OCI-LY7 (cell line): ENCODE measurements around the gene SLC19A1. TPM values are rescaled to one million over a fixed set of nuclear protein-coding genes. Genes with fewer than 3 reads are reported as not detected.

Source experiments
- BruUV-seq: library from RNA; stranded (reverse); fragments of 400-500 nt; replicated peaks from 2 replicates; lab custom pipeline; 2021; lab: Mats Ljungman, UMichigan
- CTCF ChIA-PET: fragments of 300-600 bp; sonication (Branson Sonifier 250); formaldehyde crosslinking; loops from one replicate; lab custom pipeline; 2022; ENCODE audit warnings: antibody characterized with exemption; ENCODE audit not compliant: unreplicated experiment; lab: Charles Lee
- POLR2A ChIA-PET: fragments of 300-600 bp; sonication (Branson Sonifier 250); formaldehyde crosslinking; loops from one replicate; lab custom pipeline; 2022; ENCODE audit warnings: antibody characterized with exemption; lab: Charles Lee
- DNase-seq: peaks from one replicate; pipeline ENCODE4 v3.0.0-alpha.2; 2015; ENCODE audit warnings: low spot score
- H2AFZ ChIP-seq: fragments of 200-600 bp; sonication (generic), shearing (Covaris generic); 2 replicates; pipeline ENCODE4 v1.6.1; 2014; ENCODE audit warnings: mild to moderate bottlenecking, antibody characterized with exemption, low read length, moderate library complexity
- H3K27ac ChIP-seq: fragments of 200-600 bp; sonication (generic); 2 replicates; pipeline ENCODE4 v1.5.1; 2014; ENCODE audit warnings: mixed run types, low read depth, mild to moderate bottlenecking, moderate library complexity, low read length, inconsistent platforms; ENCODE audit not compliant: poor library complexity, severe bottlenecking
- H3K36me3 ChIP-seq: fragments of 200-600 bp; sonication (generic); 2 replicates; pipeline ENCODE4 v1.6.1; 2014; ENCODE audit warnings: mild to moderate bottlenecking, antibody characterized with exemption, low read length, moderate library complexity, mixed read lengths; ENCODE audit not compliant: insufficient read depth
- H3K4me1 ChIP-seq: fragments of 200-600 bp; sonication (generic); 2 replicates; pipeline ENCODE4 v1.5.1; 2014; ENCODE audit warnings: mild to moderate bottlenecking, low read length; ENCODE audit not compliant: insufficient read depth, poor library complexity, severe bottlenecking
- H3K4me2 ChIP-seq: fragments of 200-600 bp; sonication (generic); 2 replicates; pipeline ENCODE4 v1.6.1; 2014; ENCODE audit warnings: mild to moderate bottlenecking, low read length
- H3K4me3 ChIP-seq: fragments of 200-600 bp; sonication (generic); 2 replicates; pipeline ENCODE4 v1.5.1; 2014; ENCODE audit warnings: mild to moderate bottlenecking, low read depth, low read length; ENCODE audit not compliant: poor library complexity, severe bottlenecking
- H3K79me2 ChIP-seq: fragments of 200-600 bp; sonication (generic); 2 replicates; pipeline ENCODE4 v1.6.1; 2016; ENCODE audit warnings: low read depth, mild to moderate bottlenecking, low read length, moderate library complexity, mixed read lengths; ENCODE audit not compliant: insufficient read depth
- H3K9me2 ChIP-seq: fragments of 200-600 bp; sonication (generic); 2 replicates; pipeline ENCODE4 v1.6.1; 2016; ENCODE audit warnings: mild to moderate bottlenecking, low read length, mixed read lengths; ENCODE audit not compliant: insufficient read depth
- H3K9me3 ChIP-seq: fragments of 200-600 bp; sonication (generic); 2 replicates; pipeline ENCODE4 v1.6.1; 2014; ENCODE audit warnings: mild to moderate bottlenecking, mixed run types, low read length, mixed read lengths
- H4K20me1 ChIP-seq: fragments of 200-600 bp; sonication (generic); 2 replicates; pipeline ENCODE4 v1.6.1; 2014; ENCODE audit warnings: mild to moderate bottlenecking, antibody characterized with exemption, low read length, moderate library complexity, mixed read lengths; ENCODE audit not compliant: insufficient read depth
- EZH2phosphoT487 ChIP-seq: fragments of 200-600 bp; sonication (generic); IDR thresholded peaks from 2 replicates; pipeline ENCODE4 v1.6.1; 2018; ENCODE audit warnings: low read depth, borderline replicate concordance, mild to moderate bottlenecking, mixed run types, antibody characterized with exemption, low read length, moderate library complexity, mixed read lengths
- intact Hi-C: fragments of 100-400 bp; cut with micrococcal nuclease; formaldehyde crosslinking; loops from one replicate; pipeline ENCODE4 v1.10.0; 2022; ENCODE audit not compliant: unreplicated experiment
- total RNA-seq, 2 experiments: library from RNA; depleted of rRNA in 1 of 2; stranded (reverse); fragments of >200 nt in 1 of 2; shearing (Covaris generic) in 1 of 2; gene quantifications; 2 replicates each; pipeline ENCODE4 v1.2.3, GENCODE V29; 2014 to 2022
- TF ChIP-seq, protein P1 (sequence below): fragments of 200-600 bp; sonication (generic); conservative IDR thresholded peaks from 2 replicates; pipeline ENCODE4 v1.5.1; 2014; ENCODE audit warnings: mild to moderate bottlenecking, antibody characterized with exemption, low read length, moderate library complexity, mixed read lengths

The SLC19A1 gene
- total RNA-seq, 2 experiments from 2014 or later, result 17.9 to 41.2 TPM

GRCh38 chr21:45460011-45460565 is 82.2 kb downstream of the SLC19A1 start:
- no peak for DNase-seq
- no peaks in the 10 kb centered on the region for H3K36me3 ChIP-seq
- TF ChIP-seq, protein P1, sequence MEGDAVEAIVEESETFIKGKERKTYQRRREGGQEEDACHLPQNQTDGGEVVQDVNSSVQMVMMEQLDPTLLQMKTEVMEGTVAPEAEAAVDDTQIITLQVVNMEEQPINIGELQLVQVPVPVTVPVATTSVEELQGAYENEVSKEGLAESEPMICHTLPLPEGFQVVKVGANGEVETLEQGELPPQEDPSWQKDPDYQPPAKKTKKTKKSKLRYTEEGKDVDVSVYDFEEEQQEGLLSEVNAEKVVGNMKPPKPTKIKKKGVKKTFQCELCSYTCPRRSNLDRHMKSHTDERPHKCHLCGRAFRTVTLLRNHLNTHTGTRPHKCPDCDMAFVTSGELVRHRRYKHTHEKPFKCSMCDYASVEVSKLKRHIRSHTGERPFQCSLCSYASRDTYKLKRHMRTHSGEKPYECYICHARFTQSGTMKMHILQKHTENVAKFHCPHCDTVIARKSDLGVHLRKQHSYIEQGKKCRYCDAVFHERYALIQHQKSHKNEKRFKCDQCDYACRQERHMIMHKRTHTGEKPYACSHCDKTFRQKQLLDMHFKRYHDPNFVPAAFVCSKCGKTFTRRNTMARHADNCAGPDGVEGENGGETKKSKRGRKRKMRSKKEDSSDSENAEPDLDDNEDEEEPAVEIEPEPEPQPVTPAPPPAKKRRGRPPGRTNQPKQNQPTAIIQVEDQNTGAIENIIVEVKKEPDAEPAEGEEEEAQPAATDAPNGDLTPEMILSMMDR, result no peak
- TF ChIP-seq EZH2phosphoT487, result no peak
- no peaks in the 10 kb centered on the region for H4K20me1 ChIP-seq
- intact Hi-C loops, result no loop called here
- no peak overlapping the region for H3K4me3 ChIP-seq
- CTCF ChIA-PET, result no interaction called here
- H2AFZ ChIP-seq, result no peak overlapping the region
- no peak overlapping the region for H3K27ac ChIP-seq
- POLR2A ChIA-PET, result interaction anchor here (0.6 kb wide), 1 partner anchor 206 kb away, joined by 3 read pairs; no protein-coding TSS in a partner anchor
- H3K4me2 ChIP-seq, result no peak overlapping the region
- no peaks in the 10 kb centered on the region for H3K79me2 ChIP-seq
- no TSS peak for BruUV-seq
- no peaks in the 10 kb centered on the region for H3K4me1 ChIP-seq
- H3K9me3 ChIP-seq, result no peaks in the 10 kb centered on the region
- no peaks in the 10 kb centered on the region for H3K9me2 ChIP-seq

- no TSS peak for BruUV-seq
- Histone ChIP-seq H3K27ac (no peak overlapping the region), H3K36me3 (no peaks in the 10 kb centered on the region), H3K4me2 (no peak overlapping the region), H3K9me2 (no peaks in the 10 kb centered on the region), H3K79me2 (no peaks in the 10 kb centered on the region), H3K4me3 (no peak overlapping the region), H3K9me3 (no peaks in the 10 kb centered on the region), H2AFZ (no peak overlapping the region), H3K4me1 (no peaks in the 10 kb centered on the region), H4K20me1 (no peaks in the 10 kb centered on the region)
- ChIA-PET POLR2A (interaction anchor here (0.6 kb wide), 1 partner anchor 207 kb away, joined by 3 read pairs; no protein-coding TSS in a partner anchor), CTCF (no interaction called here)
- no peak for TF ChIP-seq EZH2phosphoT487
- TF ChIP-seq, protein P1, result no peak
- intact Hi-C loops, result no loop called here
- DNase-seq, result no peak
Measured at GRCh38 chr21:45459171-45460010, 82.8 kb downstream of the SLC19A1 start.
